Duodenal mucosa (tissue), 2 donors: ENCODE measurements around the gene FAM13C.

ENCODE experiments used
- H3K27ac ChIP-seq: one replicate; pipeline ENCODE4 v1.7.0; 2013; ENCODE audit warnings: low read depth, low read length
- H3K27me3 ChIP-seq, 2 donors: one replicate each; pipeline ENCODE4 v1.7.0; 2013; ENCODE audit warnings: low read length in 2 of 2, control low read depth in 1 of 2; ENCODE audit not compliant: insufficient read depth in 2 of 2, control insufficient read depth in 1 of 2
- H3K36me3 ChIP-seq, 2 donors: one replicate each; pipeline ENCODE4 v1.7.0; 2013; ENCODE audit warnings: low read length in 2 of 2, control low read depth in 1 of 2; ENCODE audit not compliant: insufficient read depth in 2 of 2, control insufficient read depth in 1 of 2
- H3K4me1 ChIP-seq, 2 donors: one replicate each; pipeline ENCODE4 v1.7.0; 2013; ENCODE audit warnings: low read length in 2 of 2, control low read depth in 1 of 2; ENCODE audit not compliant: insufficient read depth in 2 of 2, control insufficient read depth in 1 of 2
- H3K4me3 ChIP-seq, 2 donors: one replicate each; pipeline ENCODE4 v1.7.0; 2013; ENCODE audit warnings: low read length in 2 of 2, low read depth in 1 of 2
- H3K9ac ChIP-seq, 2 donors: one replicate each; pipeline ENCODE4 v1.7.0; 2013; ENCODE audit warnings: low read length in 2 of 2, low read depth in 1 of 2
- H3K9me3 ChIP-seq, 2 donors: one replicate each; pipeline ENCODE4 v1.7.0; 2013; ENCODE audit warnings: low read length in 2 of 2, control low read depth in 1 of 2; ENCODE audit not compliant: control insufficient read depth in 1 of 2

The FAM13C gene

DNA sequence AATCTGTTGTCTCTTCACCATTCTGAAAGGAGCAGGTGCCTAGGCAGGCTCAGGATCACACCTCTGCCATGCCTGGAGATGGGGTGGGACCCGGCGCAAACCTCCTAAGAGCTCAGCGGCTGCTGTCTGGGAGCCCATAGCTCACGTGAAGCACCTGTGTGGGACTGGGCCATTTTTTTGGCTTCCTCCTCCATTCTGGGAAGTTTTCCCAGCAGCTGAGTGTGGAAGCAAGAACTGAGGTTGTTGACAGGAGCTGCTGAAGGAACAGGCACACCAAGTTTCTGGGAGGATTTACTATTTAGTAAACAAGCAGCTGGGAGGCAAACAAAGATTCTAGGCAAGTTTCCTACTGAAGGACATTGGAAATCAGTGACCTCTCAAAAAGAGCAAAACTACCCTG, 77.3 kb downstream of the FAM13C start:
- H3K27me3 ChIP-seq = no peaks in the 10 kb centered on the region
- H3K36me3 ChIP-seq = no peaks in the 10 kb centered on the region
- no peaks in the 10 kb centered on the region for H3K4me1 ChIP-seq
- H3K9me3 ChIP-seq = no peaks in the 10 kb centered on the region
- no peak overlapping the region for H3K27ac ChIP-seq
- no peak overlapping the region for H3K4me3 ChIP-seq
- no peak overlapping the region for H3K9ac ChIP-seq

DNA sequence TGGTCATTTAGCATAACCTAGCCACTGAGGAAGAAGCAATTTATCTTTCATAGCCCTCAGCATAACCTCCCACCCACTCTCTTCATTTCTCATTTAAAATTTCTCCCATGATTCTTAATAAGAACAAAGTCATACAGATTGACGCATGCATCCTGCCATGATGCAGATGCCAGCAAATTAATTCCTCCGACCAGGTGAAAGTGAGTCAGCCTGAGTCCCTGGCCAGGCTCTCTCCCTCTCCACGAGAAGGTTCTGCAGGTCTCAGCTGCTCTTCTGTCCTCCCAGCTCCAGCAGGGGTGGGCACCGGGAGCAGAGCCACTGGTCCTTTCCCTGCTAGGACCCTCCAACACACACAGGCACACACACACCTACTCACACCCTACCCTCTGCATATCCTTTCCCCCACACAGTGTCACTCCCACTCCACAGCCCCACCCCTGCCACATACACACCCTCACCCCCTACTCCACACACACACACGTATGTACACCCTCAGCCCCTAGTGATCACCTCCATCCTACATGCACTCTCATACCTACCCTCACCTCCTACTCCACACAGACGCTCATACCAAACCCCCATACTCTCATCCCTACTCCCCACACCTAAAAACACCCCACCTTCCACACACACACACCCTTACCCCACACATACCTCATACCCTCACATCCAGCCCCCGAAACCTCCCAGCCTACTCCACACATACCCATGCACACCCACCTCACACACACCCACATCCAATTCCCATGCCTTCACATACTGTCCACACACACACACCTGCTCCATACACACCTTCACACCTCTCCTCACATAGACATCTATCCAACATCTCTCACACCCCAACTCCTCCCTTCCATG, 78.0 kb downstream of the FAM13C start:
- Histone ChIP-seq H3K9ac (no peak overlapping the region), H3K4me1 (no peaks in the 10 kb centered on the region), H3K9me3 (no peaks in the 10 kb centered on the region), H3K4me3 (no peak overlapping the region), H3K27me3 (no peaks in the 10 kb centered on the region), H3K36me3 (no peaks in the 10 kb centered on the region), H3K27ac (no peak overlapping the region)

DNA sequence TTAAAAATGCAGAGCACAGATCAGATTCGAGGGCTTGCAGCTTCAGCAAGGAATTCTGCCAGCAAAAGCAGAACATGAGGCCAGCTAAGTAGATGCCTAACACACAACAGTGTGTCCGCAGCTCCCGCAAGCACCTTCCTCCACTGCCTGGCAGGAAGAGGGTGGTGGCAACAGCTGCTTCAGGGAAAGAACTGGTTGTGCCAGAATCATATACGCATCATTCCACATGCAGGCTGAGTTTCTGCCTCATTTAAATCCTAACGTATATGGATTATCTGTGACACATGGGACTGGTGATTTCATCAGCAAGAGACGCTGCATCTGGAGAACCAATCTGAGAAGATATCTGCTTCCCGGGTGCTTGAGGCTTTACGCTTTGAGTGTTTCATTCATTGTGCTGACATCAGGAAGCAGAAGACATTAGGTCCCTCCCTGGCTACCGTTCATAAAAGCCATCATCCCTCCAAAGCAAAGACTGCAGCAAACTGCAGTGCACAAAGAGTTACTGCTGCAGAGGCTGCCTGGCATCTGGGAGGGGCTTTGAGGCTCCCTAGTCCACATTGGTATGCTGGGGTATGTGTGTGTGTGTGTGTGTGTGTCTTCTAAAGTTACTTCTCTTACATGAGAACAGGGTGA, 78.8 kb downstream of the FAM13C start:
- no peak overlapping the region for H3K9ac ChIP-seq

DNA sequence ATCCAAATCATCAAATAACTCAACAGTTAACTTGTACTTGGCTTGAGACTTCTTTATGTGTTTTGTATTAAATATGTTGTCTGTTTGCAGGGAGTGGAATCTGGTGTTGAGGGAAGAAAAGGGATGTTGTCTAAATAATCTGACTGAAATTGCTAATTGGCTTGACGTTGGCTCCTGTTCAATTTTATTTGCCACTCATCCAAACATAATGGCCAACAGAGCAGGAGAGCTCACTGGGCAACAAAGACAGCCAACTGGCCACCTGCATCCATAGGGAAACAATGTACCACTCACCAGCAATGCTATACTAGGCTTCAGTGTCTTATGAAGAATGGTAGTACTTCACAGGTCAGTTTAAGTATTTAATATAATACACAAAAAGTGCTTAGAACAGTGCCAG, 80.5 kb downstream of the FAM13C start:
- Histone ChIP-seq H3K9ac (no peak overlapping the region), H3K4me3 (no peak overlapping the region), H3K36me3 (no peaks in the 10 kb centered on the region), H3K27ac (no peak overlapping the region), H3K27me3 (no peaks in the 10 kb centered on the region), H3K9me3 (no peaks in the 10 kb centered on the region), H3K4me1 (no peaks in the 10 kb centered on the region)

More for the DNA sequence above, 78.8 kb downstream of the FAM13C start:
- Histone ChIP-seq H3K9me3 (no peaks in the 10 kb centered on the region), H3K36me3 (no peaks in the 10 kb centered on the region), H3K4me3 (no peak overlapping the region), H3K27me3 (no peaks in the 10 kb centered on the region), H3K4me1 (no peaks in the 10 kb centered on the region), H3K27ac (no peak overlapping the region)

DNA sequence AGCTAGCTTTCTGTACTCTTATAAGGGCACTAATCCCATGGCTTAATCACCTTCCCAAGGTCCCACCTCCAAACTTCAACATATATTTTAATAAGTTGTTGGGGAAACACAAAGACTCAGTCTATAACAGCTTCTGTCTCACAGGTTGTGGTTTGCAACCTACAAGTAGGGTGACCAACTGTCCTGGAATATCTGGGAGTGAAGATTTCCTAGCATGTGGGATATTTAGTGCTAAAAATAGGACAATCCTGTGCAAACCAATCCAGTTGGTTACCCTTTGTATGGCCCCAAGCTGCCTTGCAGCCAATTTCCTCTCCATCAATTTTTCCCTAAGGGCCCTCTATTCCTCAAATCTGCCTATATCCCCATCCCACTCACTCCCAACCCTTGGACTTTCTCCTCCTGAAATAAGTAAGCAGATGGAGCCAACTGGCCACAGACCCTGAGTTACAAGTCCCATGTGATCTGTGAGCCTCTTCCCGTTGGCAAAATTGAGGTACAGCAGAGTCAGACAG, 82.3 kb downstream of the FAM13C start:
- no peaks in the 10 kb centered on the region for H3K36me3 ChIP-seq
- no peaks in the 10 kb centered on the region for H3K9me3 ChIP-seq
- H3K9ac ChIP-seq = no peak overlapping the region
- H3K4me3 ChIP-seq = no peak overlapping the region
- no peak overlapping the region for H3K27ac ChIP-seq
- H3K4me1 ChIP-seq = no peaks in the 10 kb centered on the region
- no peaks in the 10 kb centered on the region for H3K27me3 ChIP-seq

DNA sequence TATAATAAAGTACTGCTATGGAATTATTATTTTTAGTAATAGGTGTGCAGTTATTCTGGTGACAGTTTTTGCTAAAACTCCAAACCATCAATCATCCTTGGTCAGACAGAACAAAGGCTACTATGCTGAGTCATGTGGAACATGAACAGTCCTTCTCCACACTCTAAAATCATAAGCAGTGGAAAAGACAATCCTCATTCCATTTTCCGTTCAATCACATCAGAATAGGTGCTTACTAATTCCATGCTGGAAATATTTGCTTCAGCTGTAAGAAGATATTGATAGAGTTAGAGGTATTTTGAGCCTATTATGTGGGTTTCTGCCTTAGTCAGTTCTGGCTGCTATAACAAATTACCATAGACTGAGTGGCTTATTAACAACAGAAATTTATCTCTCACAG, 82.9 kb downstream of the FAM13C start:
- no peak overlapping the region for H3K4me3 ChIP-seq
- no peaks in the 10 kb centered on the region for H3K4me1 ChIP-seq

DNA sequence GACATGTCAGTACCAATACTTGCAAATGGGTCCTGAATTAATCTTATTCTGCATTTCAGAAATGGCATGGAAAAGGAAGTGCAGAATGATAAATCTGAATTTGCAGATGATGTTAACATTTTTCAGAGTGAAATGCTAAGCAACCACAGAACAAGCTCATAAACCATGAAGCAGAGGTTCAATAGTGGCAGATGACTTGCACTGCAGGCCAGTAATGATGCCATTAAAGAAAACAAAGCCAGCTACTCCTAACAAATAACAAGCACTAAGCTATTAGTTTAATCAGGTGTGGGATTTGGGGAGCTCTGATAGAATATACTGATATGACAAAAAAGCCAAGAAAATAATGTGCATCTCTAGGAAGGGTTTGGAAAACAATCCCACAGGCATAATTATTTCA, 85.4 kb downstream of the FAM13C start:
- Histone ChIP-seq H3K27me3 (no peaks in the 10 kb centered on the region), H3K4me1 (no peaks in the 10 kb centered on the region), H3K36me3 (no peaks in the 10 kb centered on the region), H3K4me3 (no peak overlapping the region), H3K27ac (no peak overlapping the region), H3K9me3 (no peaks in the 10 kb centered on the region), H3K9ac (no peak overlapping the region)

More for the DNA sequence above, 82.9 kb downstream of the FAM13C start:
- Histone ChIP-seq H3K36me3 (no peaks in the 10 kb centered on the region), H3K9ac (no peak overlapping the region), H3K27me3 (no peaks in the 10 kb centered on the region), H3K9me3 (no peaks in the 10 kb centered on the region), H3K27ac (no peak overlapping the region)

DNA sequence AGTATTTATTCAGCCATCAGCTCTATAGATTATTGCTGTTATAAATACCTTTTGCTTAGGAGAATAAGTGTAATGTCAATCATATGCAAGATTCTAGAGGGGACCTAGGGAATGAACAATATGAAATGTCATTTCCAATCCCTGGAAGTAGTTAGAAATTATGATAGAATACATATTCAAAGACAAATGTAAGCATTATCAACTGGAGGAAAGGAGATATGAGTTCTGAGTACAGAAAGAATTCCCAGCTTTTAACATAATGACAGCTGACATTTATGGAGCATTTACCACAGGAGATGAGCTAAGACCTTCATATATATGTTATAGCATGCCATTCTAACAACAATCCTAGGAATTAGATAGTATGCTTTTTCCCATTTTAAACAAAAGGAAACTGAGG, 86.2 kb downstream of the FAM13C start:
- no peak overlapping the region for H3K27ac ChIP-seq
- H3K9ac ChIP-seq = no peak overlapping the region
- no peaks in the 10 kb centered on the region for H3K9me3 ChIP-seq
- no peak overlapping the region for H3K4me3 ChIP-seq
- H3K27me3 ChIP-seq = no peaks in the 10 kb centered on the region
- H3K4me1 ChIP-seq = no peaks in the 10 kb centered on the region
- H3K36me3 ChIP-seq = no peaks in the 10 kb centered on the region

DNA sequence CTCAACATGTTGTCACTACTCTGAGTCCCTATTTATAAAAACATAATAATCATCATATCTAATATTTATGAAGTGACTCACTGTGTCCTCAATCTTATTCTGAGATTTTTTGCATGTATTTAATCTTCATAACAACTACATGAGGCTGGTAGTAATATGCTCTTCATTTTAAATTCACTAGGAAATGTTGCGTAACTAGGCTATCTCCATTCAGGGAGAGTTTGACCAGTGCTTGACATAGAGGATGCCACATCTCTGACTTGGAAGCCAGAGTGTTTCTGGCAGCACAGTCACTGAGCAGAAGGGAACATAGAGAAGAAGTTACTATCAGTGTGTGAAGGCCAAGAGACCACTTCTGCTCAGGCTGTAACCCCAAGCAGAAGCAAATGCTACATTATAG, 88.9 kb downstream of the FAM13C start:
- Histone ChIP-seq H3K9me3 (no peaks in the 10 kb centered on the region), H3K27ac (no peak overlapping the region)

DNA sequence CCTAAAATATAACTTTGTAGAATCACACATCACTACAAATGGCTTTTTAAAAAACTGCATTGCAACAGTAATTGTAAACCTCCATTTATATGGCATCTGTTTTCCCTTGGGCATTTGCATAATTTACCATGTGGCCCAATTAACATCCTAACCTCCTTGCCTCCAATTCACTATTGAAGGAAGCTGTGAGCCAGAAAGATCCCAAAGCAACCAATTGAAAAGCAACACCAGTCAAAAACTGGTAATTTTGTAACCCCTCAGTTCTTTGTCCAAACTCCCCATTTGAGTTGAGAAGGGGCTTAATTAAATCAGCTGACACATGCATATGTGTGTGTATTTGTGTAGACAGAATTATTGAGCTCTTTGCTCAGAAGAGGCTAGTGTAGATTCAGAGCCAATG, 90.3 kb downstream of the FAM13C start:
- Histone ChIP-seq H3K9ac (no peak overlapping the region), H3K4me1 (no peaks in the 10 kb centered on the region), H3K4me3 (no peak overlapping the region), H3K27ac (no peak overlapping the region), H3K36me3 (no peaks in the 10 kb centered on the region), H3K9me3 (no peaks in the 10 kb centered on the region), H3K27me3 (no peaks in the 10 kb centered on the region)

More for the DNA sequence above, 88.9 kb downstream of the FAM13C start:
- Histone ChIP-seq H3K9ac (no peak overlapping the region), H3K27me3 (no peaks in the 10 kb centered on the region), H3K4me3 (no peak overlapping the region), H3K4me1 (no peaks in the 10 kb centered on the region), H3K36me3 (no peaks in the 10 kb centered on the region)
